ENCODE data around the gene KRTAP5-8.

GRCh38 chr11:71551711-71552110 is 13.9 kb downstream of the KRTAP5-8 start:
- TF ChIP-seq EZH2 (IDR thresholded peaks at IDR 0.05; ENCODE audit: low read length, missing control alignments) (no peak), CTCF (conservative IDR thresholded peaks at IDR 0.05 in 1 of 2, IDR thresholded peaks at IDR 0.05 in 1 of 2; ENCODE audit: low read depth in 1 of 2, low read length in 2 of 2) (no peak)

All from fibroblast of lung (primary cell).